UCSD-AML1 (cell line): ENCODE results near the gene ECM2.

ENCODE experiments used
- DNase-seq: peaks from one replicate; lab custom pipeline; 2025; ENCODE audit not compliant: unreplicated experiment; lab: John Stamatoyannopoulos, UW

Gene ECM2

DNA sequence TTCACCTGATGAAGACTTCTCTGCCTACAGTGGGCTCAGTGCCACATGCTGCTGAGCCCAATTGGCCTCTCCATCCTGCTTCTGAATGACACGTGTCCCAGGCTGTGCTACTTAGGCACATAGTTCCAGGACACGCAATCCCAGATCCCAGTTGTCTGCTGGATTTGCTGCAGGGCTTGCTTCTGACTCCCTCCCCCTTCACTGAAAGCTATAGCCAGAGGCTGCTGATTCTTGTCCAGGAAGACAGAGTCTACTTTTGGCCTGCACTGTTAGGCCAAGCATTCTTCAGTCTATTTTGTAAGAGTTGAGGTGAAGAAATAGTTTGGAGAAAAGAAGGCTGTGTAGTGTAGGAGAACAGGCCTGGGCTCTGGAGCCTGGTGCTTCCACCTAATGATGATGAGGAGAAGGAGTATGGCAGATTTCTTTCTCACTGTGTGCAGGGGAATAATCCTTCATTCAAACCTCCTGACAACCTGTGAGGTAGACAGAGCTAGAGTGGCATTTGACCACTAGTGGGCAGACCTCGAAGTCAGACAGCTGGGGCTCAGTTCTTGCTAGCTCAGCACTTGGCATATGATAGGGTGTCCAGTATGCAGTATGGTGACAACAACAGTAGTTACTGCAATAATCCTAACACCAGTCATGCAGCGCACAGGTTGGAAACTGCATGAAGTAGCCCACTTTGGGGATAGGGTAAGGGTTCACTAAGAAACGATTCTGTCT lies 34.0 kb downstream of the ECM2 start:
- peak; percentile 37 for DNase-seq

DNA sequence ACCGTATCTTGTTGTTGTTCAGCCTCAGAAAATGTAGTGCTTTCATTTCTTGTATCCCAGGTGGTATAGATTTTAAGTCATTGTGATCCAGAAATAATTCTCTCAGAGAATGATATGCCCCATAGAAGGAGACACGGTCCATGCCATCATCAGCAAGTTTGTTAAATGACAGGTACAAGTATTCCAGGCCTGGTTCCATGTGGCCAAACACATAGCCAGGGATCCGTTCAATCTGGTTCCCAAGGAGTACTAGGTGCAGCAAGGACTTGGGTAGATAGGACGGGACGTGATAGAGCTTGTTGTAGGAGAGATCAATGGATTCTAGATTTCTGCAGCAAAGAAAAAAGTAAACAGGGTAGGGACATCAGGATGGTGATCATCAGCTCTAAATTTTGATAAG lies 35.1 kb downstream of the ECM2 start:
- no peak for DNase-seq

DNA sequence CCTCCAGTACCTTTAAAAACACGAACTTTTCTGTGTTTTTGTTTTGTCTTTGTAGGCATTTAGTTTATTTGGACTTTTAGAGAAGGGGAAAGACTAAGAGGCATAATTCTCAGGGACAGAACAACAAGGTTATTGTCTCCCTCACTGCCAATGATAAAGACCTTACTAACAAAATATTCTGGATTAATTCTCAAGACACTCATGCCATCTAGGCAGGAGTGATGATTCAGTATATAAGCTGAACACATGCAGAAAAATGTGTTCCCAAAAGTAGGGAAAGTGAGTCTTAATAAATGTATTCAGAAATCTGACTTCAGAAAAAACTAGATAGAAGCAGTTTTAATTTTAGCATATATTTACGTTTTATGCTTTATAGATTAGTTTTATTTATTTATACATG lies 36.1 kb downstream of the ECM2 start:
- no peak for DNase-seq

- no peak for DNase-seq
Measured at GRCh38 chr9:92496396-92497176, 39.2 kb downstream of the ECM2 start.

DNA sequence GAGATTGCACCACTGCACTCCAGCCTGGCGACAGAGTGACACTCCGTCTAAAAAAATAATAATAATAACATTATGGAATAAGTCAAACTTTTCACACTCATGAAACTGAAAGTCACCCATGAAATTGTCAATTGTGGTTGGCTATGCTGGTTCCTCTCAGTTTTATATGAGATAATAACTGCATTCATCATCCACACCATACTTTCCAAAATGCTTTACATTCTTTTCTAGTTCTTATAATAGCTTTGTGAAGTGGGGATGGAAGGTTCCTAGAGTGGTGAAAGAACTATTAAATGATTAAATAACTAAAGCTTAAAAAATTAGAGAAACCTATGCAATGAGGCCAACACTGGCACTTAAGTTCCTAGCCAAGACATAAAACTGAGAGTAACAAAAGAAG lies 40.9 kb downstream of the ECM2 start:
- no peak for DNase-seq

DNA sequence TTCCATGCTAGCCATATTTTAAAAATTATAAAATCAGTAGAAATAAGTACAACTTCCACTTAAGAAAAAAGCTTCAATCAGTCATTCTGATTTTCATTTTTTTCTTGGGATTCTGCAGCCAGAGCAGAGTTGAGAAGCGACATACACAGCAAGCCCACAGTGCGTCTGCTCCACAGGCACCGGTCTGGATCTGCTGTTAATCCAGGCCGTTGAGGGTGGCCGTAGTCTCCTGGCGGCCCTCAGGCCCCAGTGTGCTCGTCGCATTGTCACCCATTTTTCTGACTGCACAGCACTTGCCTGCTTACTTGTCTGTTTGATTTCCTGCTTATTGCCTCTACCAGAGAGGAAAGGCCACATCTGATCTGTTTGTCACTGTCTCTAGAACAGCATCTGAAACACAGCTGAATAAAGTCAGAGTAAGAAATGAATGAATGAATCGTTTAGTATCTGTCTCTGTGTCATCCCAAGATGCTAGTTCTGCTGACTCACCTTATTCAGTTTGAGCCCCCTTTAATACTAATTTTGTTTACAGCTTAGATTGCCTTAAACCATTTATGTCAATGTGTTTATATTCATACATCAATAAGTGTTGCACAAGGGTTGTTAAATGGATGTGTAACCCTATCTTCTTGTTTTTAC lies 41.9 kb downstream of the ECM2 start:
- DNase-seq = no peak

GRCh38 chr9:92492781-92493401 lies 42.9 kb downstream of the ECM2 start:
- DNase-seq = no peak

DNA sequence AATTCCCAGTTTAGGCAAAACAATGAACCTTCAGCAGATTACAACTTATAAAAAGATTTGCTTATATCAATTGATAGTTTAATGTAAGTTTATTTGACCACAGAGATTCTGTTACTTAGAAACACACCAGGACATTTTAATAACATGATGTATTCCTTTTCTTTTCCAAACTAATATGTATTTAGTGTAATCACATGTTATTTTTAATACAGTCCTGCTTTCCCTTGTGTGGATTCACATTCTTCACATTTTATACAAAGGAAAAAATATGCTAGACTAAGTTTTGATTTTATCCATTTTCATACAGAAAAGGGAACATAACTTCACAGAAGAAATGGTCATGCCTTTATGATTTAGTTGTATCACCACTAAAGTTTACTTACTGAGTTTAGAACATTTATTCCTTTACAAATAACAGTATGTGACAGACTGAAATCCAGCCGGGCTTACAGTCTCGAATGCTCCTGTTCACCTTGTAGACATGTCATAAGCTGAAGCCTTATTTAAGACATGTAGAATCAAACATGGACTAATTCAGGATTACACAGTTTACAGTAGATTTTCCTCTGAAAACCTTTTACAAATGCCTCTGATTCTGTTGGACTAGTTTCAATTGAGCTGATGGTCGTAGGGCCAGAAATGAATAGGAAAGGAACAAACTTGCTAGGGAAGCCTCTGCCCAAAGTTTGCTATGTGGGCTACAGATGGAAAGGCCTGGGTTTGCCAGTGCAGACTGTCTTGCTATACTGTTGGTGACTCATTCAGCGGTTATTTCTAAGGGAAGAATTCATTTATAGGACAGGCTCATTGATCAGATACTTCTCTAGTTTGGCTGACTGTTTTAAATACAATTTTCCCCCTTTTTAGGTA lies 46.9 kb downstream of the ECM2 start:
- no peak for DNase-seq

DNA sequence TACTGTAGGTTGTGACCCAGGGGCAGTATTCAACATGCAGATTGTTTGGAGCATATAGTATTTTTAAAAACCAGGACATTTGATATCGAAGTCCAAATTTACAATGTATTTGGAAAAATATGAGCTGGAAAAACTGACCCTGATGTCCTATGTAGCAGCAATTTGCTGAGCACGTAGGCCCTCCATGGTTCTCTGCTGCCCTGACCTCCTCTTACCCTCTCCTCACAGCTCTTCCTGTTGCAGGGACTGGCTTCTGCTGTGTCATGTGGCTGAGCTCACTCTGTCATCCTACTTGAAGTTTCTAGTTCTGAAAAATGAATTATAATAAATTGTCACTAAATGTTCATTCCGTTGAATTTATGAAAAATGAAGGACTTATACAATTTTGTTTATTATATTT lies 49.4 kb downstream of the ECM2 start:
- no peak for DNase-seq

DNA sequence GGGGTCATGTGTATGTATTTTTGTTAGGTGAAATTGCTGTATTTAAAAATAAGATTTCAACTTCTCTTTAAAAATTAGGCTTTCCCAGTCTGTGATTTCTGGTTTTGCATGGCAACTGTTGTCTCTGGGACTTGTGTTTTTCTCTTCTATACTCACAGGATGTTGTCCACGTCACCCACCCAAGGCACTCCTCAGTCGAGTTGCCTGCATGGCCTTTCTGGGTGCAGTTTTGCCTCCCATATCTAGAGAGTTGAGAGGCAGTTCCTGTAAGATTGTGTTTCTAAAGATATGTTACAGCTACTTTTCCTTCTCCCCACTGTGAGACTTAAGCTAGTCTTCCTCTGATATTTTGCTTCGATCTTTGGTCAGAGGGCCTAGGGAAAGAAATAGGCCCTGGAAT lies 51.2 kb downstream of the ECM2 start:
- no peak for DNase-seq

GRCh38 chr9:92483627-92484545 lies 51.9 kb downstream of the ECM2 start:
- DNase-seq = no peak

DNA sequence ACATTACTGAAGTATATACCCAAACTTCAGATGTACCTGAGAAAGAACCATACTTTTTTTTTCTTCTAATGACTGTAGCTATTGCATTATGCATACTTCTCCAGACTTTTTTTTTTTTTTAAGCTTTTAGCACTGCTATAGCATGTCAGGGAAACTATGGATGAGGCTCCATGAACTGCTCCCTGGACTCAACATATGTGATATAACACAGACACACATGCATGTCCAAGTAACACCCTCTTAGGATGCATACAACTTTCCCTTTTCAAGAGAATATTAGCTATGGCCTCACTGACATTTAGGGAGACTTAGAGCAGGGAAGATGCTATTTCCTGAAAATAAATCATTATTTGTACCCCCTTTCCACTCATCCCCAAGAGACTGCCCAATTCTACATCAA lies 53.0 kb downstream of the ECM2 start:
- DNase-seq = no peak

- DNase-seq = no peak
Measured at GRCh38 chr9:92482329-92482728, 53.5 kb downstream of the ECM2 start, which contains the start of gene ASPN. Gene ASPN, minus strand, starts transcription at chr9:92482506.

GRCh38 chr9:92480986-92481633 lies 54.7 kb downstream of the ECM2 start:
- no peak for DNase-seq

DNA sequence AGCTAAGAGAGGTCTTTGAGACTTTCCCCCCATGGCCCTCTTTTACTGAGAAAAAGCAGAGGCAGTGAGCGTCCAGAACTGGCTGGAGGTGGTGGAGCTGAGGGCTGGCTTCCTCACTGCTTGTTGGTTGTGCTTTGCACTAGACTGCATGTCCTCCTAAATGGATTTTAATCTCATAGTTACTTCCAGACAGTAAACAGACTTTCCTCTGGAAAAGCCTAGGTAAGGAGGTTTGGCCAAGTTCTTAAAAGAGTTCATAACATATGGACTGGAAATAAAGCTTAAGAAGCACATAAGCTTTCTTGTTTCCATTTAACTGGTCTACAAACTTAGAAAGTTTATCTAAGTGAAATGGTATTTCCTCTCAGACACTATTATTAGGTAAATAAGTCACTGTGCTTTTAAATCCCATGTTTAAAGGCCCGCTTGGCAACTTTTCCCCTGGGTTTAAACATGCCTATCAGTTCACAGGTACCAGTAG lies 55.5 kb downstream of the ECM2 start:
- DNase-seq = no peak

GRCh38 chr9:92479346-92479745 lies 56.4 kb downstream of the ECM2 start:
- no peak for DNase-seq

GRCh38 chr9:92478783-92479182 lies 57.0 kb downstream of the ECM2 start:
- DNase-seq = no peak

DNA sequence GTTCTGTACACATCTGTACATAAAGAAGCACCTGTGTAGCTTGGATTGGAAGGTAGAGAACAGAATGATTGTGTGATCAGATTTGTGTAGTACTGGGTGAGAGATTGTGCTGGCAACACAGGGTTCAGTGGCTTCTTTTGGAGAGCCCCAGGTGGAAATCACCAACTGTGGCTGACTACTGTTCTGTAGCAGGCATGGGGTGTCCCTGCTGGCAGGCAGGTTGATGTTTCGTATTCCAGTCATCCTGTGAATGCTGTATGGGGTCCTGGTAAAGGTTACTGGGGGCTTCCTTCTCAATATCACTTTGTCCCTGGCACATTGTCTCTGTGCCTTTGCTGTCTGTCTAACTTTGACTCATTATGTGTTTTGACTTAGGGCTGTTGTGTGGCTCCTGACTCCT lies 58.8 kb downstream of the ECM2 start:
- no peak for DNase-seq

DNA sequence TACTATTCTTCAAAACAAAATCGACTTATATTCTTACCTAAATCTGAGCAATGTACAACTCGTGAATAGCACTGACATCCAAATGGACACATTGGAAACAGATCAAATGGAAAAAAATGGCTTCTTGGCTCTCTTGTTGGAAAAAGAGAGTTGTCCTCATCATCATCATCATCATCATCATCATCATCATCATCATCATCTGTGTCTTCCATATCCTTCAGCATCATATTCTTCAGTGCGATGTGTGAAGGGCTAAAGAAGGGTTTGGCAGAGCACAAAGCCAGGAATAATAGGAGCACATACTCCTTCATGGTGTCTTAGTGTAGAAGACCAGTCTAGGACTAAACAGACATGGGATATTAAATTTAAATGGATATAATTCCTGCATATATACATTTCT lies 61.2 kb downstream of the ECM2 start:
- DNase-seq = no peak
